Measurements from ENCODE around the gene LRP1B. TPM values are rescaled to one million over a fixed set of nuclear protein-coding genes. Genes with fewer than 3 reads are reported as not detected.
"Not testable (repeated sequence)": the region's sequence is repeated elsewhere in the genome, so short reads cannot be mapped to it uniquely, and the experiment has no call there.

Gene LRP1B
- total and polyA plus RNA-seq, 5 experiments from 2014 or later, result not detected

GRCh38 chr2:140669911-140670310, 1460.9 kb downstream of the LRP1B start:
- POLR2A ChIA-PET, result no interaction called here
- Mint-ChIP-seq H3K4me3 (no peak overlapping the region), H3K4me1 (no peaks in the 10 kb centered on the region), H3K36me3 (no peaks in the 10 kb centered on the region), H3K27ac (no peak overlapping the region), H3K27me3 (no peaks in the 10 kb centered on the region), H3K9me3 (peaks cover 2 to 42% (median 11%) of the 10 kb centered on the region in 9 donors)
- no peak for ATAC-seq
- no peak for DNase-seq

GRCh38 chr2:140667203-140667602, 1463.6 kb downstream of the LRP1B start:
- Mint-ChIP-seq H3K36me3 (no peaks in the 10 kb centered on the region), H3K4me1 (no peaks in the 10 kb centered on the region), H3K27ac (no peak overlapping the region), H3K9me3 (peaks cover 0 to 27% (median 7%) of the 10 kb centered on the region in 9 donors), H3K27me3 (no peaks in the 10 kb centered on the region), H3K4me3 (no peak overlapping the region)
- ATAC-seq (no peak), DNase-seq (no peak)
- POLR2A ChIA-PET, result no interaction called here

- DNase-seq, result no peak
- Mint-ChIP-seq H3K4me1 (no peaks in the 10 kb centered on the region), H3K27ac (no peak overlapping the region), H3K27me3 (no peaks in the 10 kb centered on the region), H3K36me3 (no peaks in the 10 kb centered on the region), H3K4me3 (no peak overlapping the region), H3K9me3 (peaks cover 0 to 12% (median 0%) of the 10 kb centered on the region in 9 donors)
- POLR2A ChIA-PET, result no interaction called here
- no peak for ATAC-seq
These were observed 1468.3 kb downstream of the LRP1B start for GRCh38 chr2:140662504-140662903.

GRCh38 chr2:140658760-140659692, 1471.8 kb downstream of the LRP1B start:
- ATAC-seq (no peak), DNase-seq (no peak)
- H3K36me3 Mint-ChIP-seq, result no peaks in the 10 kb centered on the region
- no peak overlapping the region for H3K27ac Mint-ChIP-seq
- POLR2A ChIA-PET, result no interaction called here
- peaks cover 0 to 10% (median 4%) of the 10 kb centered on the region in 9 donors for H3K9me3 Mint-ChIP-seq
- H3K4me1 Mint-ChIP-seq, result no peaks in the 10 kb centered on the region
- no peak overlapping the region for H3K4me3 Mint-ChIP-seq
- H3K27me3 Mint-ChIP-seq, result no peaks in the 10 kb centered on the region

- Mint-ChIP-seq H3K4me1 (no peaks in the 10 kb centered on the region), H3K27ac (no peak overlapping the region), H3K4me3 (no peak overlapping the region), H3K27me3 (no peaks in the 10 kb centered on the region), H3K36me3 (no peaks in the 10 kb centered on the region), H3K9me3 (peaks cover 0 to 10% (median 6%) of the 10 kb centered on the region in 9 donors)
- ATAC-seq (no peak), DNase-seq (no peak)
- POLR2A ChIA-PET, result no interaction called here
These were observed 1473.2 kb downstream of the LRP1B start for GRCh38 chr2:140657657-140658056.

GRCh38 chr2:140654565-140654964, 1476.3 kb downstream of the LRP1B start:
- Mint-ChIP-seq H3K4me1 (no peaks in the 10 kb centered on the region), H3K9me3 (peaks cover 0 to 18% (median 3%) of the 10 kb centered on the region in 9 donors), H3K27ac (no peak overlapping the region), H3K4me3 (no peak overlapping the region), H3K36me3 (no peaks in the 10 kb centered on the region), H3K27me3 (no peaks in the 10 kb centered on the region)
- ATAC-seq (no peak), DNase-seq (no peak)
- POLR2A ChIA-PET, result no interaction called here

- Mint-ChIP-seq H3K9me3 (peaks cover 0 to 8% (median 1%) of the 10 kb centered on the region in 9 donors), H3K27ac (no peak overlapping the region), H3K4me3 (no peak overlapping the region), H3K27me3 (no peaks in the 10 kb centered on the region), H3K36me3 (no peaks in the 10 kb centered on the region), H3K4me1 (no peaks in the 10 kb centered on the region)
- POLR2A ChIA-PET, result no interaction called here
- DNase-seq (no peak), ATAC-seq (no peak)
These were observed 1480.0 kb downstream of the LRP1B start for GRCh38 chr2:140650825-140651224.

GRCh38 chr2:140650134-140650533, 1480.7 kb downstream of the LRP1B start:
- POLR2A ChIA-PET, H3K27me3 Mint-ChIP-seq, H3K9me3 Mint-ChIP-seq, H3K4me1 Mint-ChIP-seq, DNase-seq, H3K36me3 Mint-ChIP-seq, ATAC-seq, H3K27ac Mint-ChIP-seq, H3K4me3 Mint-ChIP-seq: not testable (repeated sequence)

GRCh38 chr2:140648393-140648792, 1482.4 kb downstream of the LRP1B start:
- no peak overlapping the region for H3K4me3 Mint-ChIP-seq
- peaks cover 0 to 8% (median 0%) of the 10 kb centered on the region in 9 donors for H3K9me3 Mint-ChIP-seq
- H3K27me3 Mint-ChIP-seq, result no peaks in the 10 kb centered on the region
- no peak for DNase-seq
- no peak for ATAC-seq
- POLR2A ChIA-PET, result no interaction called here
- no peaks in the 10 kb centered on the region for H3K4me1 Mint-ChIP-seq
- H3K27ac Mint-ChIP-seq, result no peak overlapping the region
- H3K36me3 Mint-ChIP-seq, result no peaks in the 10 kb centered on the region

- POLR2A ChIA-PET, result no interaction called here
- no peaks in the 10 kb centered on the region for H3K36me3 Mint-ChIP-seq
- H3K4me1 Mint-ChIP-seq, result no peaks in the 10 kb centered on the region
- no peak for DNase-seq
- H3K9me3 Mint-ChIP-seq, result peaks cover 0 to 9% (median 4%) of the 10 kb centered on the region in 9 donors
- no peak overlapping the region for H3K4me3 Mint-ChIP-seq
- ATAC-seq, result no peak
- no peak overlapping the region for H3K27ac Mint-ChIP-seq
- H3K27me3 Mint-ChIP-seq, result no peaks in the 10 kb centered on the region
These were observed 1487.0 kb downstream of the LRP1B start for GRCh38 chr2:140643761-140644187.

GRCh38 chr2:140641163-140641562, 1489.7 kb downstream of the LRP1B start:
- no peak for DNase-seq
- Mint-ChIP-seq H3K9me3 (peaks cover 0 to 9% (median 4%) of the 10 kb centered on the region in 9 donors), H3K27me3 (no peaks in the 10 kb centered on the region), H3K4me1 (no peaks in the 10 kb centered on the region), H3K4me3 (no peak overlapping the region), H3K27ac (no peak overlapping the region), H3K36me3 (no peaks in the 10 kb centered on the region)
- no peak for ATAC-seq
- POLR2A ChIA-PET, result no interaction called here

- no peaks in the 10 kb centered on the region for H3K4me1 Mint-ChIP-seq
- peaks cover 0 to 9% (median 4%) of the 10 kb centered on the region in 9 donors for H3K9me3 Mint-ChIP-seq
- H3K4me3 Mint-ChIP-seq, result no peak overlapping the region
- H3K27me3 Mint-ChIP-seq, result no peaks in the 10 kb centered on the region
- POLR2A ChIA-PET, result no interaction called here
- H3K36me3 Mint-ChIP-seq, result no peaks in the 10 kb centered on the region
- ATAC-seq (no peak), DNase-seq (no peak)
- H3K27ac Mint-ChIP-seq, result no peak overlapping the region
These were observed 1491.2 kb downstream of the LRP1B start for GRCh38 chr2:140639628-140640027.

GRCh38 chr2:140630557-140630956, 1500.3 kb downstream of the LRP1B start:
- Mint-ChIP-seq H3K4me3 (no peak overlapping the region), H3K9me3 (peaks cover 0 to 34% (median 12%) of the 10 kb centered on the region in 9 donors), H3K27me3 (no peaks in the 10 kb centered on the region), H3K4me1 (no peaks in the 10 kb centered on the region), H3K36me3 (no peaks in the 10 kb centered on the region), H3K27ac (no peak overlapping the region)
- DNase-seq, result no peak
- ATAC-seq, result no peak
- POLR2A ChIA-PET, result no interaction called here

- POLR2A ChIA-PET, result no interaction called here
- Mint-ChIP-seq H3K4me1 (no peaks in the 10 kb centered on the region), H3K4me3 (no peak overlapping the region), H3K9me3 (peaks cover 0 to 43% (median 12%) of the 10 kb centered on the region in 9 donors), H3K27me3 (no peaks in the 10 kb centered on the region), H3K36me3 (no peaks in the 10 kb centered on the region), H3K27ac (no peak overlapping the region)
- ATAC-seq (no peak), DNase-seq (no peak)
These were observed 1502.9 kb downstream of the LRP1B start for GRCh38 chr2:140627885-140628284.
